HG03039 (cell line): ENCODE results near the gene ACOX2.
"Not testable (repeated sequence)": the region's sequence is repeated elsewhere in the genome, so short reads cannot be mapped to it uniquely, and the experiment has no call there.

Source experiments
- ATAC-seq: cut with Tn5 transposase; IDR thresholded peaks from one replicate; pipeline ENCODE4 v1.9.1; 2021; ENCODE audit warnings: mild to moderate bottlenecking, moderate library complexity; ENCODE audit not compliant: unreplicated experiment

Gene ACOX2

DNA sequence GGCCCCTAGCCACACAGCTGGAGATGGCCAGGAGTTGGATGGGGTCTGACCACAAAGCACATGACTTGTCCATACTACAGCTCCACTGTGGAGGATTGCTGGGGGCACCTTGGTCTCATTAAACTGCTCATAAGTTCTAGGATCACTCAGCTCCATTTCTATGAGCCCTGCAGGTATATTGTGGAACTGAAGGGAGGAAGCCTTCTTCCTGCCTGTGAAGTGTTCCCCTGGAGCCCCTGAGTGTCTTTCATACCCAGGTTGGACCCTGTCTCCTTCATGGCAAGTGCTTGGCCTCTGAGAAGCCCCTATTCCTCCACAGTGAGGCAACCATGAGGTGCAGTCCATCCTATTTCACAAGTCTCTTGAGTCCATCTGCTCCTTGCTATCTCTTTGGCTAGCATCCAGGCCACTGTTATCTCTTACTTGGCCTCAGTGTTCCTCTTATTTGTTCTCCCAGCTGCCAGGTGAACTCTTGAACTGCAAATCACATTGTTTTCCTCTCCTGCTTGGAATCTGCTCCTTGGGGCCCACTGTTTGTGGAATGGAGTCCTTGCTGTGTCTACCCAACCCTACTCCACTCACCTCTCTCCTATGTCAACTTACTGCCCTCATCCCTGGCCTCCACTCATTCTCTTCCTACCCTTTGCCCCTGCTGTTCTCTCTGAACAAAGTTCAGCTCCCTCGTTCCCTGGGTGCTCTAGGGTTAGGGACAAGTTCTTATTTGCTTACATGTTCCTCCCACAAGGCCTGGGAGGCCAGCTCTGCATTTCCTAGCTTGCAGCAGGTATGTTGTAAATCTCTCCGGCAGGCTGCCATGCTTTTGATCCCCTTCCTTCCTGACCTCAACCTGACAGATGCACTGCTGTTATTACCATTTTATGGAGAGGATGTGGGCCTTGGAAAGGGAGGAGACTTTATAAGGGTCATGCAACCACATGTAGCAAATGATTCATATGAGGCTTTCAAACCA is 1.2 kb downstream of the ACOX2 start:
- ATAC-seq: no peak

DNA sequence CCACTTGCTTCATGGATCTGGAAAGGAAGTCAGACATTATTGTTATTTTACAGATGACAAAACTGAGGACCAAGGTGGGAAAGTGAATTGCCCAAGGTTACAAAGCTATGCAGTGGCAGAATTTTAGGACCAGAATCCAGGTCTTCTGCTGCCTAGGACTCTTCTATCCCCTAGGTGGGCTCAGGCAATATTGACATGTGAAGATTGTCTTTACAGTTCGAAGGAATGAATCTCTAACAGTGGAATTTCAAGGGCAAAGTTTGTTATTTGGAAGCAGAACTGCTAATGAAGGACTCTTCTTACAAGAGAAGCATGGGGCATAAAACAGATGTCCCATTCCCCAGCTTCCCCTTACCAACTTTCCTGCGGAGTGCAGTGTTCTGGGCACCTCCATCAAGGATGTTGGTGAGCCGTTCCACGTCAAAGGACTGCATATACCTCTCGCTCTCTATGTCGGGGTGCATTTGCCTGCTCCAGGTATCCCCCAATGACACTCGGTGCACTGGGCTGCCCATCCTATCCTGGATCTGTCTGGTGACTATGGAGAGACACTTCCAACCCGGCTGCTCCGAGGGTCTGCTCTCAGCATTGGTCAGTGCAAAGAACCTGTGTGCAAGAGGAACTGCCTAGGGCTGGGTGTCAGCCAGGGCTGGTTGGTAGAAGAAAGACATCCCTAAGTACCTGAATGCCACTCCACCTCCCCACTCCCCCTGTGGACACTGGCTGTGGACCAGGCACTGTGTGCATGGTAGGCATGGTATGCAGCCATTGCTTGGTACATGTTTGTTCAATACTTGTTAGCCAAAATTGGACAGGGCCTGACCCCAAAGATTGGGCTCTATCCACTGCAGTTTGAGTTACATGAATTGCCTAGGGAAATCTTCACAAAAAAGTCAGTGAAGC is 2.1 kb downstream of the ACOX2 start:
- ATAC-seq: no peak

DNA sequence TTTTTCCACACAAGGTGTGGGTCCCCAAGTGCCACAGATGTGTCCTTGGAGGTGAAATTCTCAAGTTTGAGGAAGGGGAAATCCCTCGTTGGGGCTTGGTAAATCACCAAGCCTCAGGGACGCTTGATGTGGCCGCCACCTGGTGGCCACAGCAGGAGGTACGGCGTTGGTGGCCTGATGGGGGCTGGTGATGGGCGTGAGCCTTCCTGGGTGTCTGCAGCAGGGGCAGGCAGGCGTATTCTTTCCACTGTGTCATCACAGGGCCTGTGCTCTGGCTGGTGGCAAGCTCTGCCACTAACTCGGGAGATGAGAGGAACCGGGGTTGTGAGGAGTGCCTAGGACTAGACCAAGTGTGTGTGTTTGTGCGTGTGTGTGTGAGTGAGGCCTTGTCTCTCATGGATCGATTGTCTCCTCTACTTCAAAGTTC is 4.2 kb downstream of the ACOX2 start:
- ATAC-seq: peak; percentile 79

DNA sequence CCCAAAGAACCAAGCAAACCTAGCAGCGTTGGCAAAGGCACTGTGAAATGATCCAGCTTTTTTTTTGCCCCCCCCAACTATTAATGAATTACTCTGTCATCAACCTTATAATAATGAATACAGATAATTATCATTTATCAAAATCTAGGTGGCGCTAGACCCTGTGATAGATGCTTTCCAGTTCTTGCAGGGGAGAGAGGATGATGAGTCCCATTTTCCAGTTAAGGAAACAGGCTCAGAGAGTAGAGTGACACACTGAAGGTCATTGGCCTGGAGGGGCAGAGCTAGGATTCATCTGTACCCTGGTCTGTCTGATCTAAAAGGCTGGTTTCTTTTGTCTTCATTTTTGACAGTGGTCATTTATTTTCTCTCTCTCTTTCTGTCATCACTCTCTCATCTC is 5.0 kb downstream of the ACOX2 start:
- ATAC-seq: no peak

DNA sequence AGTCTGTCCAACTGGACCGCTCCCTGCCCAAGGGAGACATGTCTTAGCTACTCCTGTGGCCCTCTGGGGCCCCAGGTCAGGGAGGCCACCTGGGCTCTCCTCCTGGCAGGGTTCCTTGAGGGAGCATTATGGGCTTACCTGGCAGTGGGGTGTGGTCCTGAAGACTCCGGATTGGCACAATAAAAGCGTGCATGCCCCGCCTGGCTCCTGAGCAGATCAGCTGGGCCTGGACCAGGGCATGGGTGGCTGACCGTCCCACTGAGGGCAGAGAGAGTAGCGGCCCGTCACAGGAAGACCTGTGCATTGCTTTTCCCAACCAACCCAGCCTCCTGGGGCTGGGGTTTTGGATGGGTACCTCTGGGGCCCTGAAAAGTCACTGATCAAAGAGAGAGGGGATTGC is 5.4 kb downstream of the ACOX2 start:
- no peak for ATAC-seq

DNA sequence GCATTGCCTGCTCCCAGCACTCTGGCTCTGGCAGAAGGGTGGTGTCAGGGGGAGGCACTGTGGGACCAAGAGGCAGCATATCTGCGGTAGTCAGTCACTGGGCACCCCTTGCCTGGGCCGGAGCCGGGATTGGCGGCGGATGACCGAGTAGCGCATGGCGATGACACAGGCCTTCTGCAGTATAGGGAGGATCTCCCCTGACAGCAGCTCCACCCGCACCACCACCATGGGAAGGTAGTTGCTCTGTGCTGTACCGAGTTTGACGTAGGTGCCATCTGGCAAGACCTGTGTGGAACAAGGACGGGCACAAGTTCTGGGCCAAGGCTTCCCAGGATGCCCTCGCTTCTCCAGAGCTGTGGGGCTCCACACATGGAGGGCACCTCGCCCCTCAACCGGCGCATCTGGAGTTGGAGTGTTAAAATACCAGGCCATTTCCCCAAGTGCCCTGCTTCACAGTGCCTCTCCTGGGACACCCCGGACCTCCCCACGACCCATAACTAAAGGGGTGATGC is 6.6 kb downstream of the ACOX2 start:
- no peak for ATAC-seq

DNA sequence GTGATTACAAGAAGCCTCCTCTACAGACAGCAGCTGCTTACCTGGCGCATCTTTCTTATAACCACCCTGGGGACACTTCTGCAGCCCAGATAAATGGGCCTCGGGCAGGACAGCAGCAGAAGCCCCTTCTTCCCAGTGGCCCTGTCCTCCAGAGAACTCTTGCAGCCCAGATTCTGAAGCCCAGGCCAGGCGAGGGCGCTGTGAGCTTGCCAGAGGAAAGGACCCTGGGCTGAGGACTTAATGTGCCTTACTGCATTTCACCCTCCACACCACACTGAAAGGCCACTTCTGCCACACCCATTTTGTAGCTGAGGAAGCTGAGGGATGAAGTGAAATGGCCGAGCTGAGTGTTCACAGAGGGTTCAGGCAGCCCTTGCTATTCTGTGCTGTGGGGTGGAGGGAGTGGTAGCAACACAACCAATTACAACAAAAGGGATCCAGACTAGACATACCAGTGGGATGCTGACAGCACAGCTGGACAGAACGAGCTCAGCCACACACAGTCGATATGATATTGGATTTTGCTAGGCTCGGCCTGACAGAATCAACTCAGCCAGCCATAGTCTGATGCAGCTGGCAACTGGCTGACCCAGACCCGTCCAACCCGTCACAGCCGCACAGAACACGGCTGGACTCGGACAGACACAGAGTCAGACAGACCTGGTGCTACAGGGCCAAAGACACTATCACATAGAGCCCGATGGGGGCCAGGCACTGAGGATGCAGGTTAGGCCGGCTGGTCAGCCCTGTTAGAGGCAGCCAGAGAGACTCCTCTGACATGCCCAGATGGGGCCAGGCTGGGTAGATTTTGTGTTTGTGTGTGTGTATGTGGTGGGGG is 7.3 kb downstream of the ACOX2 start:
- ATAC-seq: no peak

DNA sequence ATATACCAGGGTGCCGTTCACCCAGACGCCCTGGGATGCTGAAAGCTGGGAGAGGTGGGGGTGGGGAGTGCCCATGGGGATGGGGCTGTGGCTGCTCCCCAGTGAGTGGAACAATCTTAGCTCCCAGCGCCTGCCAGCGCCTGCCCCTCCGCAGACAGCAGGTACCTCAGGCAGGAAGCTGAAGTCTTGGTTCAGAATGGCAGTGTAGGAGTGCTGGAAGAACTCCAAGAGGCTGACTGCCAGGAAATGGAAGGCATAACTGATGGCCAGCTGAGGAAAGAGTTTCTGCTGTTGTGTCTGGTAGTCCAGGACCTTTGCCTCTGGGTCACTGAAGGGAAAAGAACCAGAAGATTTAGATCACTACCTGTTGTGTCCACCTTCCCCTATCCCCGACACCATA is 8.4 kb downstream of the ACOX2 start:
- ATAC-seq: no peak

DNA sequence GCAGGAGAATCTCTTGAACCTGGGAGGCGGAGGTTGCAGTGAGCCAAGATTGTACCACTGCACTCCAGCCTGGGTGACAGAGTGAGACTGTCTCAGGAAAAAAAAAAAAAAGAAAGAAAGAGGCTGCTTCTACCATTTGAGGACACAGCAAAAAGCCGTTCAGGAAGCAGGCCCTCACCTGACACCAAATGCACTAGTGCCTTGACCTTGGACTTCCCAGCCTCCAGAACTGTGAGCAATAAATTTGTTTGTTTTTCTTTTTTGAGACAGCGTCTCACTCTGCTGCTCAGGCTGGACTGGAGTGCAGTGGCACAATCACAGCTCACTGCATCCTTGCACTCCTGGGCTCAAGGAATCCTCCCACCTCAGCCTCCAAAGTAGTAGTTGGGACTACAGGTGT is 9.6 kb downstream of the ACOX2 start:
- not testable (repeated sequence) for ATAC-seq

DNA sequence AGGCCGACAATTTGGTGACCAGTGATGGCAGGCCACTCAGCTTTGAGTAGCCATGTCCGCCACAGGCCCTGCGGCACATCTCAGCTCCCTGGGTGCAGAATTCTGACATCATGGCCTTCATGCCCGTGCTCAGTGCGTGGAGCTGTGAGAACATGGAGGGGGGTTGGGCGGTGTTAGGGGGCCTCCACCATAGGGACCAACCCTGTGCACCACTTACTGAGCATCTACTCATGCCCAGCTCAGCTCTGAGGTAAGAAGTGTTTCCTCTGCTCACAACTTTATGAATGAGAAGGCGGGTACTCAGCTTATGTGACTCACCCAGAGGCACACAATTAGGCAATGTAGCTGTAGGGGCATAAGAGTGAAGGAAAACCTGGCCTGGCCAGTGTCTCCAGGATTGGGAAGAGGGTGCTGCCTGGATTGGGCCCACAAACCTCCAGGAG is 10.5 kb downstream of the ACOX2 start:
- ATAC-seq: no peak

DNA sequence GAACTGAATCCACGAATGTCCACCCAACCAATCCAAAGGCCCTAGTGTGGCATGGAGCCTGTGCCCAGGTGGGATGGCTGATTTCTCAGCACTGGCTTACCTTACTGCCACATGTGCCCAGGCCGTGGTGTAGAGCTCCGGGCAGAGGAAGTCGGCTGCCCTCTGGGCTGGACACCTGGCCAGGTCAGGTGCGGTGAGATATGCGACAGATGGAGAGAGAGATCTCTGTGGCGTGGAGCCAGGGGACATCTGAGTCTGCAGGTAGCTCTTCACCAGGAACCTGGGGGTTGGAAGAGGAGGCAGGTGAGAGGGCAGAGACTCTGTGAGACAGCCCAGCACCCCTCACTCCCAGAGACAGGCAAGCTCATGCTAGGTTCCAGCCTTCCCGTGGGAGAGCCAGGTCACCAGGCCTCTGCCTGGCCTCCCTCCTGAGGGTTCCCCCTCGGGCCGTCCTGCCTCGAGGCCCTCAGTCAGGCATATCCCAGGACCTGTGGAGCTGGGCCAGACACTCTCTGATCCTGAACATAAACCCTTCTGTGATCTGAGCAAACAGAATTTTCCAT is 12.6 kb downstream of the ACOX2 start:
- ATAC-seq: no peak

DNA sequence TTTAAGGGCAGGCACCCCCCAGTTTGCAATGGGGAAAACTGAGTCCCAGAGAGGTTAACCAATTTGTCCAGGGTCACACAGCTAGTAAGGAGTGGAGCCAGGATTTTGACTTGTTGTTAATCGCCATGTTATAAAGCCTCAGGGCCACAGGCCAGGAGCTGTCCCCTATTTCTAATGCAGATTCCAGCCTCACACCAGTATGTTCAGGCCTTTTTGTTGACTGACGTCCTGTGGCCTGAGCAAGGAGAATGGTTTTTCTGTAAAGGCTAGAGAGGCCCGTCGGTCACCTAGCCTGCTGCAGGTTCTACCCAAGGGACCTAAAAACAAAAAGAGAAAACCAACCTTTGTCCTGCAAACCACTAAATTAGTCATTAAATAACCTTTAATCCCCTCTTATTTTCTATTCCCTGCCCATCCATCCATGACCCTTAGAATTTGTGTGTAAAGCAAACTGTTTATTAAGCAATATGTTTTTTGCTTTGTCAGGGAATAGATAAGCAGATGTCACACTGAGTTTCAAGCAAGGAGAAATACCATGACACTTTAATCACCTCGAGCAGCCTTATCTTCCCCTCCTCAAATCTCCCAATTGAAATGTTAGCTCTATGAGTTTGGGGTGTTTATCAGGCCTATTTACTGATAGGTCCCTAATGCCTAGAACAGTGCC is 14.1 kb downstream of the ACOX2 start:
- ATAC-seq: no peak

DNA sequence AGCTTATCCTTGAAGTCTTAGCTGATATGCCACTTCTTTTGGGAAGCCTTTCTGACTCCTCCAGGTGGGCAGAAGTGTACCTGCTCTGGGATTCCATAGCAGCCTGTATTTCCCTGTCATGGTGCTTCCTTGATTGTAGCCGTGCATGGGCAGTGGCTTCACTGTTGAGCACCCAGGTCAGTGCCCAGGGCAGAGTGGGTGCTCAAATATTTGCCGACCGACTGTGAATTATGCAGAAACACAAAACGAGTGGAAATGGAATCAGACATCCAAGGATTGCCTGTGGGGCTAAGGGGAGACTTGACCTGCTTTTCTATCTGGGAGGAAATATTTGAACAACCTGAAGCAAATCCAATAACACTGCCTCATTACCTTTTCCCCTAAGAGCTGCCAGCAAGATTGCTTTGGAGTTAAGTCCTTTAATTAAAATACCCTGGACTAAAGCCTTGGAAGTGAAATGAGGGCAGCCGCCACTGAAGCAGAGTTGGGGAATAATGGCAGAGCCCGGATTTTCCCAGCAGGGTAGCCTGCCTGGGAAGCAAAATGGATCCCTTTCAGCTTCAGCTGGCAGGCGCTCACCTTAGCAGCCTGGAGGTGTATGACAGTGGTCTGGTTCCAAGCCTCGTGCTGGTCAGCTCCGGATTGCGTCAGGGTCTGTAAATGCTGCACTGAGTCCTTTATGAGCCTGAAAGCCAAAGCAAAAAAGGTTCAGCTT is 14.9 kb downstream of the ACOX2 start:
- no peak for ATAC-seq

DNA sequence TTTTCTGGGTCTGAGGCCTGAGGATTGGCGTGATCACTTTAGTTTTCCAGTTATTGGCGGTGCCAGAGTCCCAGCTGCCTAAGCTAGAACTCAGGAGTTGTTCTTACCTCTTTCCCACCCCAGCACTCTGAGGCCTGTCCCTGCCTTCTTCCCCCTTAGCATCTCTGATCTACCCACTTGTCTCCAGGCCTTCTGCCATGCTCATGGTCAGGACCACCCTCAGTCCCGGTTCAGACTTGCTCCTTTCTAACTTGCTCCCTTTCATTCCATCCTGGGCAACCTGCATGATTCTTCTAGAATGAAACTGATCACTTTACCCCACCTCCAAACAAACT is 15.7 kb downstream of the ACOX2 start:
- no peak for ATAC-seq

DNA sequence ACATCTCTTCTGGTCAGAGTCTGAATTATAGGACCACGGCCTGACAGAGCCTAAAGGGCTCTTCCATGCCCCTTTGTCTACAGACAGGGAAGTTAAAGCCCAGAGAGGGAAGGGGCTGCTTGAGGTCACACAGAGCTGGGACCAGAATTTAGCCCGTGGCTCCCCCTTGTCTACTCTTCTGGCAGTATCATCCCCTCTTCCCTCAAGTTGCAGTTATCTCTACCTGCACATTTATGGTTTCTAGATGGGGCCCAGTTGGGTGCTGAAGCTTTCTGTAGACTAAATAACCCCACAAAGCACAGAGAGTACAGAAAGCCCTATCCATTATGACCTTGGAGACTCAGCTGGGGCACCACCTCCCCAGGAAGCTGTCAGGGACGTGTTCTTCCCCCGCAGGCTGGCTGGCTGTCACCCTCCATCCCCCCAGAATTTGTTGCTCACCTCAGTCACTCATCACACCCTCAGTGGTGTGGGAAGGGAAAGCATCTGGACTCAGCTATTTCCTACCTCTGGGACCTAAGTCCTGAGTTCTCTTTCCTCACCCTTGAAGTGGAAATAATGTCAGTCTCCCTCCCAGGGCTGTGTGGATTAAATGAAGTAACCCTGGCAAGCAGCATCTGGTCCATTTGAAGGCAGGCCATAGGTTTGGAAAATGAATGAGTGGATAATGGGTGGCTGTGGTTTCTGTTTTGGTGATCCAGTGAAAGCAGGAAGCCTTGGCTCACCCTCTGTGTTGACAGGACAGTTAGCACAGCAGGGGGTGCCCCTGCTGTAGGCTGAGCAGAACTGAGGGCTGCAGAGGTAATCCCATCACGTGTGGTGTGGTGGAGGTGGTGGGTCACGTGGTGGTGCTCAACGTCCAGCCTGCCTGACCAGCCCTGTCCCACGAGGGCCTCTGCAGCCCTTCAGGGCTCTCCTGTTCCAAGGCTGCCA is 16.3 kb downstream of the ACOX2 start:
- no peak for ATAC-seq

DNA sequence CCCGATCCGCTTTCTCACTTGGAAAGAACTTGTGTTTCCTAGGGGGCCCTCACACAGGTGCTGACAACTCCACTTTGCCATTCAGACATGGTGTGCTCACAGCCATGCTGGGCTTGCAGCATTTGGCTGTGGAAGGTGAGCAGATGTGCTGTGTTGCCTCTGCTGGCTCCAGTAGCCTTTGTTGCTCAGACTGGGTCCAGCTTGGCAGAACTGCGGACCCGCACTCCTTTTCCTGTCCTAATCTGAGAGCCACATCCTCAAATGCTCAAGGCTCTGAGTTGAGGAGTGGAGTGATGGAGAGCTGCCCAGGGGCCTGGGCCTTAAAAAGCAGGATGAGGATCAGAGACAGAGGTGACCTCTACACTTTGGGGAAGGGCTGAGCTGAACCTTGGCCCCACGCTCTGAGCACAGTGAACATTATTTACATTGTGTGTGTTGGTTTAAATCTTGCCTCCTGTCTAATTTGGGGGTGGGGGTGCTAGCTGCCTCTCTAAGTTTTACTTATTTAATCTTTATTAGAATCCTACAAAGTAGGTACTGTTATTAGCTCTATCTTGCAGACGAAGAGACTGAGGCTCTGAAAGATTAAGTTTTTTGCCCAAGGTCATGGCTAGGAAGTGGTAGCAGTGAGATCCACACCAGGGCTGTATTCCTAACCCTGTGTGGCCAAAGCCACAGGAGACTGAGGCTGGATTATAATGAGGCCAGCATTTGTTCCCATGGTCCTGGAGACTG is 17.2 kb downstream of the ACOX2 start:
- no peak for ATAC-seq

DNA sequence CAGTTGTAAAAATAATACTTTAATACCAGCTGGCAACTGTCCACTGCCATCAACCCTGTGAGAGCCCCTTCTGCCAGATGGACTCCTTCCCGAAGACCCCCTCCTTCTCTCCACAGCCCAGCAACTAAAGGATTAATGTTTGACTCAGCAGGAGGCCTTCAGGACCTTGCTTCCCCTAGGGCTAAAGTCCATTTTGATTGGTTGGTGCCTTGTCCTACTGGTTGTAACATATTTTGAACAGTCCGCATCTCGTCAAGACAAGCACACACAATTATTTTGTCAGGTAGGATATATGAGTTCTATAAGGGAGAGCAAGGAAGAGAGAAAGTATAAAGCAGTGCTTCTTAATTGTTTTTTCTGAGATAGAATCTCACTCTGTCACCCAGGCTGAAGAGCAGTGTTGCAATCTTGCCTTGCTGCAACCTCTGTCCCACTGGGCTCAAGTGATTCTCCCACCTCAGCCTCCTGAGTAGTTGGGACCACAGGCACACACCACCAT is 18.6 kb downstream of the ACOX2 start:
- no peak for ATAC-seq
